ENCODE measurements around the gene LMTK3.

The LMTK3 gene

GRCh38 chr19:48451624-48452023 is 60.0 kb downstream of the LMTK3 start:
- TF ChIP-seq ZNF8 (CRISPR knock-in tag; IDR thresholded peaks at IDR 0.05) (no peak), BACH2 (CRISPR knock-in tag; IDR thresholded peaks at IDR 0.05; ENCODE audit: borderline replicate concordance) (no peak), CSDC2 (CRISPR knock-in tag; IDR thresholded peaks at IDR 0.05) (no peak), POU6F1 (CRISPR knock-in tag; IDR thresholded peaks at IDR 0.05; ENCODE audit: borderline replicate concordance, low read depth) (no peak), ZFP3 (CRISPR knock-in tag; IDR thresholded peaks at IDR 0.05) (no peak), RARB (CRISPR knock-in tag; IDR thresholded peaks at IDR 0.05) (no peak), ZFP30 (CRISPR knock-in tag; IDR thresholded peaks at IDR 0.05) (no peak), ZNF70 (CRISPR knock-in tag; IDR thresholded peaks at IDR 0.05) (no peak), CREB5 (CRISPR knock-in tag; IDR thresholded peaks at IDR 0.05; ENCODE audit: low read depth) (no peak), TSHZ2 (CRISPR knock-in tag; IDR thresholded peaks at IDR 0.05) (no peak), TCF4 (CRISPR knock-in tag; IDR thresholded peaks at IDR 0.05; ENCODE audit: borderline replicate concordance) (no peak), PPARA (CRISPR knock-in tag; IDR thresholded peaks at IDR 0.05; ENCODE audit: borderline replicate concordance) (no peak), ZNF565 (CRISPR knock-in tag; conservative IDR thresholded peaks at IDR 0.05; ENCODE audit: low read depth) (no peak)
- ATAC-seq, result no peak

- ATAC-seq, result no peak
- TF ChIP-seq ZFP3 (CRISPR knock-in tag; IDR thresholded peaks at IDR 0.05) (no peak), BACH2 (CRISPR knock-in tag; IDR thresholded peaks at IDR 0.05; ENCODE audit: borderline replicate concordance) (no peak), ZNF70 (CRISPR knock-in tag; IDR thresholded peaks at IDR 0.05) (no peak), ZNF565 (CRISPR knock-in tag; conservative IDR thresholded peaks at IDR 0.05; ENCODE audit: low read depth) (no peak), CSDC2 (CRISPR knock-in tag; IDR thresholded peaks at IDR 0.05) (no peak), ZFP30 (CRISPR knock-in tag; IDR thresholded peaks at IDR 0.05) (no peak), SNAI2 (CRISPR knock-in tag; IDR thresholded peaks at IDR 0.05) (no peak), ARNTL (CRISPR knock-in tag; IDR thresholded peaks at IDR 0.05; ENCODE audit: borderline replicate concordance, low read depth) (no peak), ZC3H10 (CRISPR knock-in tag; IDR thresholded peaks at IDR 0.05) (no peak), ZNF8 (CRISPR knock-in tag; IDR thresholded peaks at IDR 0.05) (no peak), ISL1 (CRISPR knock-in tag; IDR thresholded peaks at IDR 0.05) (no peak), OSR1 (CRISPR knock-in tag; IDR thresholded peaks at IDR 0.05) (no peak), TSHZ2 (CRISPR knock-in tag; IDR thresholded peaks at IDR 0.05) (no peak)
These were observed 60.8 kb downstream of the LMTK3 start for GRCh38 chr19:48450863-48451262.

- TF ChIP-seq CSDC2 (CRISPR knock-in tag; IDR thresholded peaks at IDR 0.05), result no peak
- no peak for TF ChIP-seq ZC3H10 (CRISPR knock-in tag; IDR thresholded peaks at IDR 0.05)
- TF ChIP-seq SNAI2 (CRISPR knock-in tag; IDR thresholded peaks at IDR 0.05), result no peak
- TF ChIP-seq PPARA (CRISPR knock-in tag; IDR thresholded peaks at IDR 0.05; ENCODE audit: borderline replicate concordance), result no peak
- TF ChIP-seq POU6F1 (CRISPR knock-in tag; IDR thresholded peaks at IDR 0.05; ENCODE audit: borderline replicate concordance, low read depth), result no peak
- TF ChIP-seq TCF4 (CRISPR knock-in tag; IDR thresholded peaks at IDR 0.05; ENCODE audit: borderline replicate concordance), result no peak
- TF ChIP-seq CREB5 (CRISPR knock-in tag; IDR thresholded peaks at IDR 0.05; ENCODE audit: low read depth), result no peak
- no peak for TF ChIP-seq TOX (CRISPR knock-in tag; IDR thresholded peaks at IDR 0.05; ENCODE audit: borderline replicate concordance)
- TF ChIP-seq ESRRG (CRISPR knock-in tag; IDR thresholded peaks at IDR 0.05), result no peak
- no peak for TF ChIP-seq RARB (CRISPR knock-in tag; IDR thresholded peaks at IDR 0.05)
- ATAC-seq, result no peak
These were observed 61.2 kb downstream of the LMTK3 start for GRCh38 chr19:48450441-48450840.

Data from SK-N-SH treated with all-trans-retinoic acid at 6 μM for 48 hours (cell line).